ENCODE data around the gene CCL24. TPM values are rescaled to one million over a fixed set of nuclear protein-coding genes. Genes with fewer than 3 reads are reported as not detected.

The CCL24 gene, protein sequence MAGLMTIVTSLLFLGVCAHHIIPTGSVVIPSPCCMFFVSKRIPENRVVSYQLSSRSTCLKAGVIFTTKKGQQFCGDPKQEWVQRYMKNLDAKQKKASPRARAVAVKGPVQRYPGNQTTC
- not detected in 2 replicates for total RNA-seq

DNA sequence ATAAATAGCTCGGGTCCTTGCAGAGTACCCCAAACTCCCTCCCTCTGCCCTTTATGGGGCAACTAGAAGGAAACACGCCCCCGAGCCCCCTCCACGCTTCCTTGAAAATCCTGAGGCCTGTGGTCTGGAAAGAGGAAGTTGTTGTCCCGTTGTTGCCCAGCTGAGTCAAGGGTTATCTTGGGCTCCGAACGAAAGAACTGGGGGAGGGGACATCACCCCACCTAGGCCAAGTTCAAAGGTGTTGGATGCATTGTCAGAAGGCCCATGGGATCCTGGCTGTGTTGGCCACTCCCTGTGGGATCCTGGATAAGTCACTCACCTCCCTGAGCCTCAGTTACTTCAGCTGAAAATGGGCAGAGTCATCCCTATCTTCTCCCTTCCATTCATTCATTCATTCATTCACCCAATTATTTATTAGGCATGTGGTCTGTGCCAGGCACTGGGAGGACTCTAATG, at the start of gene CCL24:
CCL24 (minus strand) TSS at position 26 of the 456 bp plus-strand sequence. CDS start 91 bp downstream, outside the sequence.

GRCh38 chr7:75772081-75773077, 41.2 kb downstream of the CCL24 start, which contains the start of gene CCL26:
CCL26 (minus strand) TSS chr7:75772211; CDS start chr7:75772176, 35 bp downstream.

Other genes with a start within 250 kb of the CCL24 start
- 10.6 and 11.8 TPM in 2 replicates for gene HIP1, start 74.9 kb downstream of the CCL24 start, total RNA-seq
- gene CCL26, start 41.6 kb downstream of the CCL24 start, total RNA-seq = not detected in 2 replicates
- 28.0 and 31.5 TPM in 2 replicates for gene RHBDD2, start 65.2 kb upstream of the CCL24 start, total RNA-seq
- gene POR, start 101.3 kb upstream of the CCL24 start, total RNA-seq = 78.5 and 89.2 TPM in 2 replicates
- gene TMEM120A, start 180.8 kb upstream of the CCL24 start, total RNA-seq = 10.0 and 13.5 TPM in 2 replicates
- 24.3 and 53.3 TPM in 2 replicates for gene STYXL1, start 234.2 kb upstream of the CCL24 start, total RNA-seq
- 84.2 and 96.0 TPM in 2 replicates for gene MDH2, start 234.3 kb upstream of the CCL24 start, total RNA-seq

All from pericardium fibroblast (primary cell).